Astrocyte (in vitro differentiated cells and primary cell): ENCODE data around the gene PRPS1. TPM values are rescaled to one million over a fixed set of nuclear protein-coding genes. Genes with fewer than 3 reads are reported as not detected.
A peak's percentile ranks its signal among the peaks of the same experiment; 100 is the strongest.

ENCODE experiments used
- DNase-seq: peaks from one replicate; pipeline ENCODE4 v3.0.0-alpha.2; 2010; ENCODE audit warnings: low read depth
- FAIRE-seq: peaks from 2 replicates; lab custom pipeline; 2011; peaks lifted over from hg19 to GRCh38; lab: Jason Lieb, UNC
- H2AFZ ChIP-seq: 2 replicates; pipeline ENCODE4 v1.6.0; 2012; ENCODE audit warnings: low read depth, low read length, inconsistent platforms
- H3K27ac ChIP-seq: 2 replicates; pipeline ENCODE4 v1.5.1; 2011; ENCODE audit warnings: low read depth, low read length, inconsistent platforms
- H3K27me3 ChIP-seq: 2 replicates; pipeline ENCODE4 v1.6.0; 2011; ENCODE audit warnings: low read length, inconsistent platforms; ENCODE audit not compliant: insufficient read depth
- H3K36me3 ChIP-seq: 2 replicates; pipeline ENCODE4 v1.5.1; 2011; ENCODE audit warnings: low read length, inconsistent platforms; ENCODE audit not compliant: insufficient read depth
- H3K4me1 ChIP-seq: 2 replicates; pipeline ENCODE4 v1.5.1; 2011; ENCODE audit warnings: low read length, inconsistent platforms; ENCODE audit not compliant: insufficient read depth
- H3K4me2 ChIP-seq: 2 replicates; pipeline ENCODE4 v1.6.0; 2012; ENCODE audit warnings: low read length, inconsistent platforms
- H3K4me3 ChIP-seq: 2 replicates; pipeline ENCODE4 v1.5.1; 2011; ENCODE audit warnings: low read depth, mild to moderate bottlenecking, low read length, inconsistent platforms; ENCODE audit not compliant: insufficient read depth
- H3K79me2 ChIP-seq: 2 replicates; pipeline ENCODE4 v1.6.0; 2012; ENCODE audit warnings: mild to moderate bottlenecking, low read length, inconsistent platforms; ENCODE audit not compliant: insufficient read depth
- H3K9ac ChIP-seq: 2 replicates; pipeline ENCODE4 v1.6.0; 2012; ENCODE audit warnings: mild to moderate bottlenecking, low read length, inconsistent platforms
- H3K9me3 ChIP-seq: 2 replicates; pipeline ENCODE4 v1.5.1; 2012; ENCODE audit warnings: low read depth, mild to moderate bottlenecking, low read length, inconsistent platforms; ENCODE audit not compliant: insufficient read depth
- H4K20me1 ChIP-seq: 2 replicates; pipeline ENCODE4 v1.6.0; 2012; ENCODE audit warnings: low read length, inconsistent platforms; ENCODE audit not compliant: insufficient read depth
- H3K27ac Mint-ChIP-seq: one replicate; pipeline ENCODE4 v1.8.0; 2021; ENCODE audit warnings: mild to moderate bottlenecking, mixed read lengths; ENCODE audit not compliant: unreplicated experiment
- H3K27me3 Mint-ChIP-seq: one replicate; pipeline ENCODE4 v1.8.0; 2021; ENCODE audit warnings: low read depth, mixed read lengths; ENCODE audit not compliant: unreplicated experiment
- H3K36me3 Mint-ChIP-seq: one replicate; pipeline ENCODE4 v1.8.0; 2021; ENCODE audit warnings: low read depth, mixed read lengths; ENCODE audit not compliant: unreplicated experiment
- H3K4me1 Mint-ChIP-seq: one replicate; pipeline ENCODE4 v1.8.0; 2021; ENCODE audit warnings: low read depth, mixed read lengths; ENCODE audit not compliant: unreplicated experiment
- H3K4me3 Mint-ChIP-seq: one replicate; pipeline ENCODE4 v1.8.0; 2021; ENCODE audit warnings: mild to moderate bottlenecking, moderate library complexity, mixed read lengths; ENCODE audit not compliant: unreplicated experiment
- H3K9me3 Mint-ChIP-seq: one replicate; pipeline ENCODE4 v1.8.0; 2021; ENCODE audit warnings: mild to moderate bottlenecking, mixed read lengths; ENCODE audit not compliant: unreplicated experiment
- CTCF ChIP-seq: IDR thresholded peaks from 2 replicates; pipeline ENCODE4 v1.5.1; 2011; ENCODE audit warnings: low read depth, mild to moderate bottlenecking, inconsistent platforms, low read length, moderate library complexity; ENCODE audit not compliant: insufficient read depth
- EZH2 ChIP-seq: IDR thresholded peaks from 2 replicates; pipeline ENCODE4 v1.6.1; 2012; ENCODE audit warnings: mild to moderate bottlenecking, low read length, inconsistent platforms; ENCODE audit not compliant: insufficient read depth
- total RNA-seq: library from RNA; stranded (reverse); gene quantifications from 2 replicates; pipeline ENCODE4 v1.2.1, GENCODE V29; 2021

PRPS1 gene
- total RNA-seq, 1 donor from 2014 or later: 161 TPM

GRCh38 chrX:107675823-107676555, 47.7 kb downstream of the PRPS1 start:
- no peak overlapping the region for H2AFZ ChIP-seq
- TF ChIP-seq CTCF (no peak), EZH2 (no peak)
- Mint-ChIP-seq H3K27ac (no peak overlapping the region), H3K4me3 (no peak overlapping the region), H3K36me3 (no peaks in the 10 kb centered on the region), H3K9me3 (no peaks in the 10 kb centered on the region), H3K27me3 (no peaks in the 10 kb centered on the region), H3K4me1 (peaks cover 11% of the 10 kb centered on the region)
- DNase-seq: no peak
- no peaks in the 10 kb centered on the region for H3K9me3 ChIP-seq
- FAIRE-seq: peak; percentile 60
- H3K4me3 ChIP-seq: peak overlapping the region; percentile 58
- no peaks in the 10 kb centered on the region for H3K79me2 ChIP-seq
- peak overlapping the region; percentile 80 for H3K9ac ChIP-seq
- H3K27me3 ChIP-seq: no peaks in the 10 kb centered on the region
- no peaks in the 10 kb centered on the region for H3K36me3 ChIP-seq
- peak overlapping the region; percentile 51 for H3K27ac ChIP-seq
- H4K20me1 ChIP-seq: no peaks in the 10 kb centered on the region
- peak overlapping the region; percentile 84 for H3K4me2 ChIP-seq
- H3K4me1 ChIP-seq: peaks cover 25% of the 10 kb centered on the region

GRCh38 chrX:107676559-107677378, 48.5 kb downstream of the PRPS1 start:
- Histone ChIP-seq H3K27me3 (no peaks in the 10 kb centered on the region), H3K4me3 (peak overlapping the region; percentile 58)

More at GRCh38 chrX:107676559-107677378, 48.5 kb downstream of the PRPS1 start:
- Mint-ChIP-seq H3K9me3 (no peaks in the 10 kb centered on the region), H3K4me1 (peaks cover 11% of the 10 kb centered on the region), H3K4me3 (no peak overlapping the region), H3K27ac (peak overlapping the region; percentile 26), H3K36me3 (no peaks in the 10 kb centered on the region), H3K27me3 (no peaks in the 10 kb centered on the region)
- H3K27ac ChIP-seq: peak overlapping the region; percentile 73
- peak; percentile 93 for FAIRE-seq
- H3K4me1 ChIP-seq: peaks cover 25% of the 10 kb centered on the region
- H3K9me3 ChIP-seq: no peaks in the 10 kb centered on the region
- no peaks in the 10 kb centered on the region for H3K36me3 ChIP-seq
- H3K9ac ChIP-seq: peak overlapping the region; percentile 80
- peak overlapping the region; percentile 84 for H3K4me2 ChIP-seq
- DNase-seq: peak; percentile 87
- H2AFZ ChIP-seq: peak overlapping the region; percentile 18
- no peaks in the 10 kb centered on the region for H3K79me2 ChIP-seq
- TF ChIP-seq EZH2: no peak
- TF ChIP-seq CTCF: no peak
- H4K20me1 ChIP-seq: no peaks in the 10 kb centered on the region
